HG03469 (cell line): ENCODE measurements around the gene PKIG.
A peak's percentile ranks its signal among the peaks of the same experiment; 100 is the strongest.
"Not testable (repeated sequence)": the region's sequence is repeated elsewhere in the genome, so short reads cannot be mapped to it uniquely, and the experiment has no call there.

ENCODE experiments used
- ATAC-seq: cut with Tn5 transposase; IDR thresholded peaks from one replicate; pipeline ENCODE4 v1.9.1; 2021; ENCODE audit warnings: mild to moderate bottlenecking, moderate library complexity, moderate number of reproducible peaks; ENCODE audit not compliant: unreplicated experiment

The PKIG gene

GRCh38 chr20:44571362-44571988, 10.9 kb upstream of the PKIG start:
- ATAC-seq = no peak

DNA sequence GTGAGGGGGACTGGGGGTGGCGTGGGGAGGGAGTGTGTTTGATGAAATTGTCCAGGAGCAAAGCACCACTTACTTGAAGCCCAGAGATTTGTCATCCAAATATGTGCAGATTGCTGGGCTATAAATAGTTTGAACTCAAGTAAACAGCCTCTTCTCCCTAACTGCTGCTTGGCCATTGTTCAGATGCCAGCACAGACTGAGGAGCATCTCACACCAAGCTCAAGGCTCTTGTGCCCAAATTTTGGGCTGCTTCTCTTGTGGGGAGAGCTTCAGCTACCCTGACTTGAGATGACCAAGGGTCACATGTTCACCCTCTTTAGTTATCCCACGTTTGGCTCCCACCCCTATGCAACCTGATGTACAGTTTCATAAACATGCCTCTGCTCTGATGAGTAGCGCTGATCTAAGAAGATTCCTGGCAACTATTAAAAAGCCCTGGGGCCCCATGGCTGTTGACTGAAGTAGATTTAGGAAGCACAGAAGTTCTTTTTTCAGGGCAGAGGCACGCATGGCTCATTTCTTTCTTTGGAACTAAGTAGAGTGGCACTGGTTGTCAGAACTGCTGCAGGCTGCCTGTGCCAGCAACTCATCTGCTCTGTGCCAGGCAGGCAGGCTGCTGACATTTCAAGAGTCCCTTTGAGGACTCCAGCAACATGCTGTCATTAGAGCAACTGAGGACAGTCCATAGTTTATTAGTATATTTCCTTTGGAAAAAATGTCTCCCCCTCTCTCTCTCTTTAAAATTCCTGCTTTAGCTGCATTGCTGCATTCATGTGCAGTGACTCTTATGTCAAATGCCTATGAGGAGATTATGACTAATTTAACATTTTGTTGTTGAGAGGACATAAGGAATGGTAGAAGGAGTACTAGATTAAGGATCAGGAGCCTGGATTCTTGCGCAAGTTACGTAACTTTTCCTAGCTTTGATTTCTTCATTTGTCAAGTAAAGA, 9.6 kb upstream of the PKIG start:
- no peak for ATAC-seq

GRCh38 chr20:44573501-44573869, 8.9 kb upstream of the PKIG start:
- no peak for ATAC-seq

DNA sequence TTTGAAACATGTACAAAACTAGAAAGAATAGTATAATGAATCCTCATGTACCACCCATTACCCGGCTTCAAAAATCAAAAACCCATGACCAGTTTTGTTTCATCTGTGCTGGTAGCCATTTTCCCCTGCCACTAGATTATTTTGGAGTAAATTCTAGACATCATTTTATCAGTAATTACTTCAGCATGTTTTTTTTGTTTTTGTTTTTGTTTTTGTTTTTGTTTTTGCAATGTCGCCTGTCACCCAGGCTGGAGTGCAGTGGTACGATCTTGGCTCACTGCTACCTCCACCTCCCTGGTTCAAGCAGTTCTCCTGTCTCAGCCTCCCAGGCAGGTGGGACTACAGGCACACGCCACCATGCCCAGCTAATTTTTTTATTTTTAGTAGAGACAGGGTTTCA, 8.0 kb upstream of the PKIG start:
- no peak for ATAC-seq

DNA sequence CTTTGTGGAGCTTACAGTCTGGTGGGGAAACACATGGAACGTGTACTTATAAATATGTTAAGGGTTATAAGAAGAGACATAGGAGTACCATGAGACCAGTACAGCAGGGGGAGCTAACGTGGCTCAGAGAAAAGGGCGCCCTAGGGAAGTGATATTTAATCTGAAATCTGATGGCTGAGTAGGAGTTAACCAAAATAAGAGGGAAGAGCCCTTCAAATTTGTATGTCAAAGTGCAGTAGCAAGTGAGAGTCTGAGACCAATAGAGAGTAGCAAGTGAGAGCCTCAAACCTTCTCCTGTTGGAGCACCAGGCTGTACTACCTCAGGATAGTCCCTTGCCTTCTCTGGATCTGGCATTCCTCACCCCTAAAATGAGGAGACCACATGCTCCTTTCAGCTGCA, 6.1 kb upstream of the PKIG start:
- ATAC-seq = no peak

GRCh38 chr20:44579313-44580081, 2.9 kb upstream of the PKIG start:
- no peak for ATAC-seq

DNA sequence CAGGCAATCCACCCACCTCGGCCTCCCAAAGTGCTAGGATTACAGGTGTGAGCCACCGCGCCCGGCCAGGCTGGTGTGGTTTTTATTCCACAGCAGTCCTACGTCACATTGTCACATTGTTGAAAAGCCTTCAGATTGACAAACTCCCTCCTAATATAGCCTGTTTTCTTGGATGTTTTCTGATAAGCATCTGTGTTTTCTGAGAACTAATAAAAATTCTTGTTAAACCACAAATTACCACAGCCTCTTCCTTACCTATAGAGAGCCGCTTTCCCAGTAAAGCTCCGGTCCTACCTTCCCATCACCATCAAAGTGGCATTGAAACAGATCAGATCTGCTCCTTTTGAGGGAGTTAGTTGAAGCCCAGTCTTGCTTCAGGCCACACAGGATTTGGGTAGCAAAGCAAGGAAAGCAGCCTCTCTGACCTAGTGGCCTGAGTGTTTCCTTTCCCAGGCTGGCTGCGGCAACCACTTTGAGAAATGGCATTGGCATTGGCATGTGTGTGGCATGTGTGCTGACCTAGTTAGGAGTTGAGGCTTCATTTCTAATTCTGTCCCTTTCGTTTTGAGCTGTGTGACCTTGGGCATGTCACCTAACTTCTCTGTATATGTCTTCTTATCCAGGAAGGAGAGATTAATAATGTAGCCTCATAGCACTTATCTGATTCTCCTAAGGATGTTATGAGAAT, 1.7 kb upstream of the PKIG start:
- no peak for ATAC-seq

GRCh38 chr20:44581515-44581914, 864 bp upstream of the PKIG start:
- ATAC-seq = no peak

DNA sequence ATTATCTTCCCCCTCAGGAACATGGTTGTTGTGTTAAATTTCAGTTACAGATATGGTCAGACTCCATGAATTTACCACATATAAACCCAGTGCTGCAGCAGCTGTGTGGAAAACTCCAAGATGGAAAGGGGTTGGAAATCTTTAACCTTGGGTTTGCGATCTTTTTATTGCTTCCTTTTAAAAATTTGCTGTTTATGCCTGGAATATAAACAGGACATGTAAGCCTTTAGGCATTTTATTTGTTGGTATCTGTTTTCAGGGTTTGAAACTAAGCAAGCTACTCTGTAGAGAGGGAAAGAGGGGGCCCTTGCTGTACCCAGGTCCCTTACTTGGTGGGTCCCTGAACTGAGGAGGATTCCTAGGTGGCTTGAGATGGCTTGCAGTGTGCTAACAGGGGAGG, 778 bp downstream of the PKIG start:
- ATAC-seq = no peak

GRCh38 chr20:44584162-44584561, 1.8 kb downstream of the PKIG start:
- no peak for ATAC-seq

DNA sequence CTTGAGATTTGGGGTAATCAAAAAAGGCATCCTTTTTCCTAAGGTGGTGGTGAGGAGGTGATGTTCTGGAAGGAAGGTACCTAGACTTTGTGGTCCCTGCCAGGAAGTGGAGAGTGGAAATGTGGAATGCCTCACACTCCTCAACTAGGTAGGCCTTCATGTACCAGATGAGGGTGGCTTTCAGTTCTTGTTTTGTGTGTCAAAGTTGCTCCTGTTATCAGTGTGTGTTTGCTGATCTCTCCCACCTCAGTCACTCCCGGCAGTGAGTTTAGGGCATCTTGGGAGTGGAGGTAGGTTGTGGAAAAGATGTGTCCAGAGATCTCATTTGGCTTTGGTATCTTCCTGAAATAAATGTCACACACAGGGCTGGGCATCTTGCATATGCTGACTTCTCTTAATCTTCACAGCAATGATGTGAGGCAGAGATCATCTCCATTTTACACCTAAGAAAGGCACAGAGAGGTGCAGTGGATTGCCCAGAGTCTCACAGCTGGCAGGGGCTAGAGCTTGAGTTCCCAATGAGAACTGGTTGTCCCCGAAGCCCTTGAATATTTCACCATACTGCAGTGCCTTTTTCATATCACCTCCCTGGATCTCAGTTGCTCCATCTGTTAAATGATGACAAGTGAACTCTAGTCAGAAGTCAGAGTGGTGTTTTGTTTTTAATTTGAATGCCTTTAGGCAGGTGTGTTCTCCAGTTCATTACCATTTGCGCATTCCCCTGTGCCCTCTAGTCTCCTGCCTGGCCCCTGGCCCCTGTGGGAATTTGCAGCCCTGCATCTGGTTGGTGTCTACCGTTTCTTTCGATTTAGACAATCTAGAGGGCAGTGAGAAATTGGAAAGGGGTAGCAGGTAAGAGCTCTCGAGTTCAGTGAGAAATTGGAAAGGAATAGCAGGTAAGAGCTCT, 2.9 kb downstream of the PKIG start:
- ATAC-seq = no peak

GRCh38 chr20:44586289-44586911, 4.0 kb downstream of the PKIG start:
- ATAC-seq = peak; percentile 47

DNA sequence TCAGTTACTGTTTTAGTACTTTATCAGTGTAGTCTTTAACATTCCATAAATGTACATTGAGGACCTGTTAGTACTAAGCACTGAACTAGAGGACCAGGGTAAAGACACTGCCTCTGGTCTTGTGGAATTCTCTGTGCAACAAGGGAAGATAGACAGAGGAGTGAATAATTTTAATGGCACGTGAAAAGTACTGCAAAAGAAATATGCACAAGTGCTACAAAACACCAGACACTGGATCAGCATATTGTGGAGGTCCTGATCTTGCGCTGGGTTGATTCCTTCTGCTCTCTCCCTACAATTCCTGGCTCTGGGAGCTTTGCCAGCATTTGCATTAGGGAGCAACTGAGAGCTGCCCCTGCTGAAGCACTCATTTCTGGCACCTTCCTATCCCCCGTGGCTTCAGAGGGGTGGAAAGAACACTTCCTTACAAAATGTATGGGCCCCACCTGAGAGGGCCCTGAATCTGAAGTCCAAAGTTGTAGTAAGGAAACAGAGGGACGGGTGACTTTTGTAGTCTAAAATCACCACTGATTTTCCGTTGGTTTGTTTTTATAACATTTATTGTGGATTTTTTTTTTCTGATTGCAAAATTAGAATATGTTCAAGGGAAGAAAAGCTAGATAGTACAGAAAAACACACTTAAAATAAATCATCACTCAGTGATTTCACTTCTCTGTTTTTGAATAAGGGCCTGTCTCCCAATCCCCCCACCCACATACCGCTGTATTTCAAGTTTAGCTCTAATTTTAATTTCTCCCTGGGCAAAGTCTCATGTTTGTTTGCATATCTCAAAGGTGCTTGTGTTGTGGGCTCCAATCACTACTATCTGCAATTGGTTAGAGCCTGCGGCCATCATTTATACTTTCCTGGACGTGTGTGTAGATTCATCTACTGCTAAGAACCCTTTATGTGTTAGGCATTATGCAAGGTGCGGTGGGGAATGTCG, 4.9 kb downstream of the PKIG start:
- no peak for ATAC-seq

DNA sequence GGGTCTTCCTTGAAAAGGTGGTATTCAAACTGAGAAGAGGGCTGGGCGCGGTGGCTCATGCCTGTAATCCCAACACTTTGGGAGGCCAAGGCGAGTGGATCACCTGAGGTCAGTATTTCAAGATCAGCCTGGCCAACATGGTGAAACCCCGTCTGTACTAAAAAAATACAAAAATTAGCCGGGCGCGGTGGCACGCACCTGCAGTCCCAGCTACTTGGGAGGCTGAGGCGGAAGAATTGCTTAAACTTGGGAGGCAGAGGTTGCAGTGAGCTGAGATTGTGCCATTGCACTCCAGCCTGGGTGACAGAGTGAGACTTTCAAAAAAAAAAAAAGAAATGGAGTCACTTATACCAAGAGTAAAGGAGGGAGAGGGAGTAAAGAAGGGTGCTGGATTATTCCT, 5.9 kb downstream of the PKIG start:
- ATAC-seq = not testable (repeated sequence)

- ATAC-seq = no peak
Measured at GRCh38 chr20:44589537-44589936, 7.2 kb downstream of the PKIG start.

- no peak for ATAC-seq
Measured at GRCh38 chr20:44590980-44591778, 8.8 kb downstream of the PKIG start.

DNA sequence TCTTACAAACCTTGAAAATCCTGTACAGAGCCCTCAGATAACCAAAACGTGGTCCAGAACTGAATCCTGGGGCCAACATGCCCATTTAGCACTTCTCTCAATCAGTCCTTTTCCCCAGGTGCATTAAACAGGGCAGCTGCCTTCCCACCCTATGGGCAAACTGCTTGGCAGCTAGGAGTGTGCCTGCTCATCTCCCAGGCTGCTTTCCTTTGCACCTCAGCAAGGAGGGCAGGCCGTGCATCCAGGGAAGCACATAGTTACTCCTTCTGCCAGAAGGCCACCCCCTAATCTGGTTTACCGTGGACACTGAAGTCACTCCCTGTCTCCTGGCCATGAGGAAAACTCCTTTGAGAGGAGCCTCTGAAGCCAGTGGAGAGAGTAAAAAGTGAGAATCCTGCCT, 10.0 kb downstream of the PKIG start:
- no peak for ATAC-seq

- no peak for ATAC-seq
Measured at GRCh38 chr20:44593751-44594150, 11.4 kb downstream of the PKIG start.
